ENCODE results near the gene STEAP1B.
A peak's percentile ranks its signal among the peaks of the same experiment; 100 is the strongest.
"Not testable (repeated sequence)": the region's sequence is repeated elsewhere in the genome, so short reads cannot be mapped to it uniquely, and the experiment has no call there.

Gene STEAP1B

GRCh38 chr7:22544245-22544644 is 44.3 kb upstream of the STEAP1B start:
- no peak for TF ChIP-seq MAX (IDR thresholded peaks at IDR 0.05; ENCODE audit: low read depth, low read length)
- TF ChIP-seq POLR2A (IDR thresholded peaks at IDR 0.05; ENCODE audit: extremely low read depth, insufficient read length): no peak
- no peak for TF ChIP-seq CTCF (IDR thresholded peaks at IDR 0.05; ENCODE audit: low read depth, low read length)
- H3K4me3 ChIP-seq (ENCODE audit: low read depth, low read length): no peak overlapping the region
- DNase-seq (ENCODE audit: low read depth): no peak

GRCh38 chr7:22543169-22543568 is 43.2 kb upstream of the STEAP1B start:
- TF ChIP-seq CTCF (IDR thresholded peaks at IDR 0.05; ENCODE audit: low read depth, low read length): no peak
- TF ChIP-seq POLR2A (IDR thresholded peaks at IDR 0.05; ENCODE audit: extremely low read depth, insufficient read length): no peak
- TF ChIP-seq MAX (IDR thresholded peaks at IDR 0.05; ENCODE audit: low read depth, low read length): no peak
- no peak for TF ChIP-seq MYC (IDR thresholded peaks at IDR 0.05; ENCODE audit: low read depth, low read length)
- no peak overlapping the region for H3K4me3 ChIP-seq (ENCODE audit: low read depth, low read length)
- DNase-seq (ENCODE audit: low read depth): no peak

- no peak for TF ChIP-seq CTCF (IDR thresholded peaks at IDR 0.05; ENCODE audit: low read depth, low read length)
- TF ChIP-seq POLR2A (IDR thresholded peaks at IDR 0.05; ENCODE audit: extremely low read depth, insufficient read length): no peak
- TF ChIP-seq MYC (IDR thresholded peaks at IDR 0.05; ENCODE audit: low read depth, low read length): no peak
- TF ChIP-seq MAX (IDR thresholded peaks at IDR 0.05; ENCODE audit: low read depth, low read length): no peak
- no peak for DNase-seq (ENCODE audit: low read depth)
- H3K4me3 ChIP-seq (ENCODE audit: low read depth, low read length): no peak overlapping the region
Observed at GRCh38 chr7:22542669-22543068, 42.7 kb upstream of the STEAP1B start.

- H3K4me3 ChIP-seq (ENCODE audit: low read depth, low read length): no peak overlapping the region
- no peak for TF ChIP-seq CTCF (IDR thresholded peaks at IDR 0.05; ENCODE audit: low read depth, low read length)
- TF ChIP-seq MYC (IDR thresholded peaks at IDR 0.05; ENCODE audit: low read depth, low read length): no peak
- TF ChIP-seq MAX (IDR thresholded peaks at IDR 0.05; ENCODE audit: low read depth, low read length): no peak
- TF ChIP-seq POLR2A (IDR thresholded peaks at IDR 0.05; ENCODE audit: extremely low read depth, insufficient read length): no peak
- no peak for DNase-seq (ENCODE audit: low read depth)
Observed at GRCh38 chr7:22542254-22542653, 42.3 kb upstream of the STEAP1B start.

GRCh38 chr7:22541789-22542188 is 41.8 kb upstream of the STEAP1B start:
- H3K4me3 ChIP-seq (ENCODE audit: low read depth, low read length): no peak overlapping the region
- DNase-seq (ENCODE audit: low read depth): no peak
- TF ChIP-seq CTCF (IDR thresholded peaks at IDR 0.05; ENCODE audit: low read depth, low read length): no peak
- TF ChIP-seq POLR2A (IDR thresholded peaks at IDR 0.05; ENCODE audit: extremely low read depth, insufficient read length): no peak
- no peak for TF ChIP-seq MAX (IDR thresholded peaks at IDR 0.05; ENCODE audit: low read depth, low read length)
- TF ChIP-seq MYC (IDR thresholded peaks at IDR 0.05; ENCODE audit: low read depth, low read length): no peak

GRCh38 chr7:22528537-22528936 is 28.5 kb upstream of the STEAP1B start:
- H3K4me3 ChIP-seq (ENCODE audit: low read depth, low read length): not testable (repeated sequence)

GRCh38 chr7:22524353-22524947 is 24.5 kb upstream of the STEAP1B start:
- H3K4me3 ChIP-seq (ENCODE audit: low read depth, low read length); DNase-seq (ENCODE audit: low read depth): not testable (repeated sequence)

More at GRCh38 chr7:22528537-22528936, 28.5 kb upstream of the STEAP1B start:
- DNase-seq (ENCODE audit: low read depth): not testable (repeated sequence)

- DNase-seq (ENCODE audit: low read depth): peak; percentile 59
- H3K4me3 ChIP-seq (ENCODE audit: low read depth, low read length): not testable (repeated sequence)
Observed at GRCh38 chr7:22523478-22524352, 23.7 kb upstream of the STEAP1B start.

GRCh38 chr7:22519560-22519959 is 19.6 kb upstream of the STEAP1B start:
- not testable (repeated sequence) for H3K4me3 ChIP-seq (ENCODE audit: low read depth, low read length); DNase-seq (ENCODE audit: low read depth)
